Esophagus muscularis mucosa (tissue), 4 donors: ENCODE results near the gene SENP6. TPM values are rescaled to one million over a fixed set of nuclear protein-coding genes. Genes with fewer than 3 reads are reported as not detected.

Experiments used
- DNase-seq: peaks from one replicate; pipeline ENCODE4 v3.0.0-alpha.2; 2017; ENCODE audit errors: extremely low spot score
- H3K27ac ChIP-seq, 4 donors: fragments of 200-600 bp; sonication (generic); replicated peaks in 1 of 4; 1 replicate in 3 of 4; 2 replicates in 1 of 4; pipeline ENCODE4 v1.5.1; 2016 to 2019; ENCODE audit warnings: mild to moderate bottlenecking in 1 of 4
- H3K27me3 ChIP-seq, 4 donors: fragments of 200-600 bp; sonication (generic); one replicate each; pipeline versions ENCODE4 v1.5.1 to v1.6.0; 2016 to 2019
- H3K36me3 ChIP-seq, 4 donors: fragments of 200-600 bp; sonication (generic); one replicate each; pipeline ENCODE4 v1.5.1; 2016 to 2019
- H3K4me1 ChIP-seq, 4 donors: fragments of 200-600 bp; sonication (generic); one replicate each; pipeline ENCODE4 v1.5.1; 2016 to 2019
- H3K4me3 ChIP-seq, 4 donors: fragments of 200-600 bp; sonication (generic); 1 replicate in 2 of 4; 2 replicates in 2 of 4; pipeline ENCODE4 v1.5.1; 2016 to 2019; ENCODE audit warnings: mild to moderate bottlenecking in 4 of 4, moderate library complexity in 1 of 4
- H3K9me3 ChIP-seq, 4 donors: fragments of 200-600 bp; sonication (generic); 1 replicate in 3 of 4; 2 replicates in 1 of 4; pipeline ENCODE4 v1.5.1; 2016 to 2019
- EP300 ChIP-seq: sonication (generic); formaldehyde crosslinking; IDR thresholded peaks from one replicate; pipeline ENCODE4 v1.6.1; 2017; ENCODE audit warnings: antibody characterized with exemption
- POLR2A ChIP-seq: fragments of 450-650 bp; IDR thresholded peaks from one replicate; pipeline ENCODE4 v1.6.1; 2017; ENCODE audit warnings: antibody characterized with exemption, moderate library complexity, mild to moderate bottlenecking, low read depth
- POLR2AphosphoS5 ChIP-seq, 2 donors: sonication (generic); formaldehyde crosslinking; IDR thresholded peaks; one replicate each; pipeline ENCODE4 v1.6.1; 2017; ENCODE audit warnings: antibody characterized with exemption in 2 of 2
- WGBS: methylation state at CpG from one replicate; pipeline ENCODE4 v1.1.5; 2018; 5-methylcytosine and 5-hydroxymethylcytosine counted together
- intact Hi-C: fragments of 100-400 bp; cut with DNase I; formaldehyde crosslinking; loops from one replicate; pipeline ENCODE4 v1.15.1; 2023
- total RNA-seq, 4 donors: library from RNA; depleted of rRNA; stranded (reverse); fragments of >200 nt; gene quantifications; one replicate each; pipeline versions ENCODE4 v1.1.0 to v1.2.1, GENCODE V29; 2016
- TF ChIP-seq, protein P1 (sequence below), 3 experiments: fragments of 200-600 bp in 2 of 3; fragments of 450-650 bp in 1 of 3; sonication (generic) in 2 of 3; IDR thresholded peaks; one replicate each; pipeline ENCODE4 v1.5.1; 2017 to 2019; ENCODE audit warnings: antibody characterized with exemption in 3 of 3, mild to moderate bottlenecking in 2 of 3, moderate library complexity in 1 of 3

The SENP6 gene
- total RNA-seq, 4 donors from 2014 or later: 91.8 to 145 (median 107) TPM

DNA sequence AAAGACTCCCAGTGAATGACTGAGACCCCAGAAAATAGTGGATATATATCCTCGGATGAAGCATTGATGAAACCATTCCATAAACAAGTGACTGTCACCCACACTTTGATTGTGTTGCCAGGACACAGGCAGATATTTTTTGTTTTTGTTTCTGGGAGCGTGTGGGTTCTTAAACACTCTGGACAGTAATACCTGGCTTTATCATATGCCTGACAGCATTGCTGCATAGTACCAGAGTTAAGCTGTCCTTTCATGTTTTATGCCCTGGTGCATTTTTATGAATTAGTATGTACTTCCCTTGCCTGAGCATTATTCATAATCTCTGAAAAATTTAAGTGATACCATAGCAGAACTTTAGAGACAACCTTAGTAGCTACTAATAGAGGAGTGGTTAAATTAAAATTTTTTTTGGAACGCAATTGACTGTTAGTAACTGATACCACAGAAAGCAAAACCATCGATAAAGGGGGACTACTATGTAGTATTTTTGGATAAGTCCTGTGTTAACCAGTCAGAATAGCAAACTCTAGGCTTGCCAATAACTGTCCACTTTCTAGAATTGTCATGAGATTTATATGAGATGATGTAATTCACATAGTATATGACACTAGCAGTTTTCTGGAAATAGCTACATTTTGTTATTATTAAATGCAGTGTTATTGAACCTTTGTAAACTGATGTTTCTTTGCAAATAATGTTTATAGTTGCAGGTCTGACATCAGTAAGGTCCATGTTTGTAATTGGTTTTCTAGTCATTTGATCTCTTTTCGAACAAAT lies 30.4 kb downstream of the SENP6 start:
- no peak overlapping the region for H3K4me3 ChIP-seq
- H3K27me3 ChIP-seq: no peaks in the 10 kb centered on the region
- peaks cover 12 to 24% (median 22%) of the 10 kb centered on the region in 4 donors for H3K4me1 ChIP-seq
- TF ChIP-seq, protein P1, sequence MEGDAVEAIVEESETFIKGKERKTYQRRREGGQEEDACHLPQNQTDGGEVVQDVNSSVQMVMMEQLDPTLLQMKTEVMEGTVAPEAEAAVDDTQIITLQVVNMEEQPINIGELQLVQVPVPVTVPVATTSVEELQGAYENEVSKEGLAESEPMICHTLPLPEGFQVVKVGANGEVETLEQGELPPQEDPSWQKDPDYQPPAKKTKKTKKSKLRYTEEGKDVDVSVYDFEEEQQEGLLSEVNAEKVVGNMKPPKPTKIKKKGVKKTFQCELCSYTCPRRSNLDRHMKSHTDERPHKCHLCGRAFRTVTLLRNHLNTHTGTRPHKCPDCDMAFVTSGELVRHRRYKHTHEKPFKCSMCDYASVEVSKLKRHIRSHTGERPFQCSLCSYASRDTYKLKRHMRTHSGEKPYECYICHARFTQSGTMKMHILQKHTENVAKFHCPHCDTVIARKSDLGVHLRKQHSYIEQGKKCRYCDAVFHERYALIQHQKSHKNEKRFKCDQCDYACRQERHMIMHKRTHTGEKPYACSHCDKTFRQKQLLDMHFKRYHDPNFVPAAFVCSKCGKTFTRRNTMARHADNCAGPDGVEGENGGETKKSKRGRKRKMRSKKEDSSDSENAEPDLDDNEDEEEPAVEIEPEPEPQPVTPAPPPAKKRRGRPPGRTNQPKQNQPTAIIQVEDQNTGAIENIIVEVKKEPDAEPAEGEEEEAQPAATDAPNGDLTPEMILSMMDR (IDR thresholded peaks at IDR 0.05): no peak
- TF ChIP-seq POLR2AphosphoS5 (IDR thresholded peaks at IDR 0.05): no peak
- TF ChIP-seq EP300: no peak
- no peak for TF ChIP-seq POLR2A
- WGBS: 73% methylated on average over 5 of the region's 5 CpGs
- no peaks in the 10 kb centered on the region for H3K9me3 ChIP-seq
- H3K27ac ChIP-seq: peak overlapping the region in 1 of 4 donors; percentile 12
- peaks cover 0 to 28% (median 8%) of the 10 kb centered on the region in 4 donors for H3K36me3 ChIP-seq
- DNase-seq: no peak
- intact Hi-C loops: no loop called here

DNA sequence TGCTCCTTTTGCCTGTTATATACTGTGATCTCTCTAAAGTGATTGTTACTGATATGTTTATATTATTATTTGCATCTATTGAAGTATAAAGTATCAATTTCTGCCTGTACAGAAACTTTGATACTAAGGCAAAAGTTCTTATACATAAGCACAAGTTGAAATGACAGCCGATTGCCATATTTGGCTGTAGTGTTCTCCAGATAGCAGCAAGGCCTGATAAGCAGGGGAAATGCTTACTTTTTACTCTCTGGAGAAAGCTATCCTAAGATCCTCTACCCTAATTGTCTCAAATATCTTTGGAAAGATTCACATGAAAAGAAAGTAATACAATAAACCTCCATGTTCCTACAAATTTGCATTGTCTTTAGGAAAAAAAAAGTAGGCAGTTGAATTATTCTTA lies 31.4 kb downstream of the SENP6 start:
- TF ChIP-seq EP300: no peak
- TF ChIP-seq POLR2A: no peak
- TF ChIP-seq, protein P1 (IDR thresholded peaks at IDR 0.05): no peak
- TF ChIP-seq POLR2AphosphoS5 (IDR thresholded peaks at IDR 0.05): no peak
- H3K27me3 ChIP-seq: no peaks in the 10 kb centered on the region
- no peaks in the 10 kb centered on the region for H3K9me3 ChIP-seq
- no peak overlapping the region for H3K4me3 ChIP-seq
- intact Hi-C loops: no loop called here
- no peak for DNase-seq
- H3K27ac ChIP-seq: peak overlapping the region in 1 of 4 donors; percentile 12
- 65% methylated on average over 1 of the region's 1 CpG for WGBS
- H3K36me3 ChIP-seq: peaks cover 0 to 30% (median 9%) of the 10 kb centered on the region in 4 donors
- peaks cover 12 to 24% (median 22%) of the 10 kb centered on the region in 4 donors for H3K4me1 ChIP-seq

DNA sequence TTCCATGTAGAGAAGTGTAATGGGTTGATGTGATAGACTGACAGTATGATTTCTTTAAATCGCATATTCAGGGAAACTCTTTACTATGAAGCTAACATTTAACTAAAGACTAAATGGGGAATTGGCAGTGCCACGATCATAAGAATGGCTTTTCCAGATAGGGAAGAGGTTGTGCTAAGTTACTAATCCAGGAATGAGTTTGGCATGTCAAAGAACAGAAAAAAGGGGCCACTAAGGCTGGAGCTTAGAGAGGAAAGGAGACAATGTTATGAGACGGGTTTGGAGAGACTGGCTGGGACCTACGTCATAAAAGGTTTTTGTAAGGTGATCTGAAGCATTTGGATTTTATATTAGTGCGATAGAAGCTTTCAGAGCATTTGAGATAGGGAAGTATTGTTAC lies 40.6 kb downstream of the SENP6 start:
- H3K36me3 ChIP-seq: peaks cover 0 to 28% (median 12%) of the 10 kb centered on the region in 4 donors

DNA sequence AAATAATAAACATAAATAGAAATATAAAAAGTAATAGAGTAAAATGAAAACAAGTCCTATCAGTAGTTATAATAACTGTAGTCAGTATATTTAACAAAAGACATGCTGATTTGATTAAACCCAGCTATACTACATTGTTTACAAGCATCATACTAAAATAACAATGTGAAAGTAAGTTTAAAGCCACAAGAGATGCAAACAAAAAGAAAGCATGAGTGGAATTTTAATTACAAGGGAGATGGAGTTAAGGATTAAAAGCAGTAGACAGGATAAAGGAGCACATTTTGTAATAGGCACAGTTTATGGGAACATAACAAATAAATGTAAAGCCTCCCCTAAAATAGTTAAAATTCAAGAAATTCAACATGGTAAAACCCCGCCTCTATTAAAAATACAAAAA lies 41.5 kb downstream of the SENP6 start:
- H3K4me3 ChIP-seq: no peak overlapping the region
- no peak overlapping the region for H3K27ac ChIP-seq
- intact Hi-C loops: no loop called here
- no peaks in the 10 kb centered on the region for H3K9me3 ChIP-seq
- 92% methylated on average over 1 of the region's 1 CpG for WGBS
- H3K36me3 ChIP-seq: peaks cover 0 to 29% (median 14%) of the 10 kb centered on the region in 4 donors
- TF ChIP-seq POLR2A: no peak
- TF ChIP-seq, protein P1 (IDR thresholded peaks at IDR 0.05): no peak
- no peak for TF ChIP-seq EP300
- no peak for TF ChIP-seq POLR2AphosphoS5 (IDR thresholded peaks at IDR 0.05)
- no peak for DNase-seq
- no peaks in the 10 kb centered on the region for H3K27me3 ChIP-seq
- no peaks in the 10 kb centered on the region for H3K4me1 ChIP-seq

More for the DNA sequence above, 40.6 kb downstream of the SENP6 start:
- Histone ChIP-seq H3K4me3 (no peak overlapping the region), H3K9me3 (no peaks in the 10 kb centered on the region), H3K4me1 (no peaks in the 10 kb centered on the region), H3K27me3 (no peaks in the 10 kb centered on the region), H3K27ac (no peak overlapping the region)
- TF ChIP-seq POLR2A (no peak), EP300 (no peak), POLR2AphosphoS5 (IDR thresholded peaks at IDR 0.05) (no peak)
- TF ChIP-seq, protein P1 (IDR thresholded peaks at IDR 0.05): no peak
- WGBS: 98% methylated on average over 5 of the region's 5 CpGs
- intact Hi-C loops: no loop called here
- DNase-seq: no peak
